Measurements from ENCODE around the gene TNP1.

TNP1 gene

DNA sequence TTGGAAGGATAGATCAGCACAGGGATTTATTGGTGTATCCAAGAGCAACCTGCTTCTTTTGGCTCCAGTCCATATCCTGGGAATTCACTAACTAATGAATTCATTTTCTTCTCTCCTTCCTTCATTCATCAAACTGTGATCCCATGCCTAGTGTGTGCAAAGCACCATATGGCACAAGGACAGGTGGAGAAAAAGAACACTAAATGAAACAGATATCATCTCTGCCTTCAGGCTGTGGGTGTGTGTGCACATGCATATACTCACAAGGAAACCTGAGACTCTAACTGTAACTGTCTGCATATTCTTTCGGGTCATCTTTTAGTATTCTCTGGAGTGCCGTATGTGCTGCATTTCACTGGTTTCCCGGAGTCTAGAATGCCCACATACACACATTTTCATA lies 20.2 kb downstream of the TNP1 start:
- DNase-seq (ENCODE audit: low read depth): no peak

DNA sequence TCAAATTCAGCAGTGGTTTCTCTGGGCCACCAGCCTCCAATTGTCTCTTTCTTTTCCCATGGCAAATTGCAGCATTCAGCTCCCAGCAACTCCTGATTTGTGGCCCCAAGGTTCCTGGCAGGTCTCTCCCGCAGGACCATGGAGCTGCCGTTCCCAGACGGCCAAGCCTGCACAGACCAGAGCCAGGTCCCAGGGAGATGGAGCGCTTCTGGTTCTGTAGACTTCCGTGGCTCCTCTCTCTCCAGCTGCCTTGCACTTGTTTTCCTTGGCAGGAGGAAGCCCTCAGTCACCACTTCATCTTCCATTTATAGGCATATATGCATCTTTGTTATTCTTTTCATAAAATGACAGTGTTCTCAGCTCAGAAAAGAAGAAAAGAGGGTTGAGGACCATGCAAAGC lies 21.7 kb downstream of the TNP1 start:
- DNase-seq (ENCODE audit: low read depth): no peak

DNA sequence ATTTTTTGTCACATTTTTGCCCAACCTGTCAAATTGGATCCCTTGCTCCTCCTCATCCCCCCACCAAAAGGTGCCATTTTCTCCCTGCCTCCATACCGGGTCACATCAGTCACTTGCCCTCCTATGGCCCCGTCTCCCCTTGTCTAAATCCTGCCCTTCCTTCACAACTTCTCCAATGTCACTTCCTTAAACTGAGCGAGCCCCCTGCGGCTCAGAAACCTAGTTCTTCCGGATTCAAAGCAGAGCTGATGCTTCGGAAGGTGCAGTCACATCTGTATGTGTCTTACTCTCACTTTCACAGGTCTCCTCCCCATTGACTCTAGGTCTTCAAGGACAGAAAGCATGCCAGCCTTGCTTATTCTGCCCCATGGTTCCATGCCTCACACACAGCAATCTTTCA lies 22.1 kb downstream of the TNP1 start:
- no peak for DNase-seq (ENCODE audit: low read depth)

DNA sequence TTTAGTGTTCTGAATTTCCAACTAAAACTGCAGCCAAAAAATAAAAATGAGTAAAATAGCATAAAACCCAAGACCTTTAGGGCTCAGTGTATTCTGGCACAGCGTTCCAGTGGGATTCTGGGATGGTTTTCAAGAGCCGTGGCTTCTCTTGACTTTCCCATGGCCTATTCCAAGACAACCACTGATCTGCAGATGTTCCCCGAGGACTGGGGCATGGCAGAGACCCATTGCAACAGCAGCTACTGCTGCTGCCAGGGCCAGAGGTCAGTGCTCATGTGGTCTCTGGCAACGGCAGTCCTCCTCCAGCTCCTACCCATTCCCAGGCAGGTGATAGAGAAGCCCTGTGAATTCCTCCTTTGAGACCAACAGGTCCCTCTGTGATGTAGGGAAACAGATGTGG lies 26.8 kb downstream of the TNP1 start:
- DNase-seq (ENCODE audit: low read depth): no peak

DNA sequence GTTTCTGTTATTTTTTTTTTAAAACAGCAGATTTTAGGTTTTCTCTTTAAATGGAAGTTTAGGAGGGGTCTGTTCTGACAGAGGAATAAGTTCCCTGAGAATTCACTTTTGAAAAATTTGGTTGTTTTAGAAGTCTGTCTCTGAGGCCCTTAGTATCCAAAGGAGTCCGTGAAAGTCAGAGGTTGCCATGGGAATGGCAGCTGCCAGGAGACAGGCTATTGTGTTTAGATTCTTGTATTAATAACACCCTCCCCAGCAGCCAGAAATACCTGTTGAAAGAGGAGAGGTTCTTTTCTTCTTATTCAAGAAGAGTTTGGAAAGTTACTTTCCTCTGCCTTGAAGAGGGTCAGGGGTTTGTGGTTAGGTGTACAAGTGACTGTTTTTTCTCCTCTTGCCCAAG lies 29.5 kb downstream of the TNP1 start:
- DNase-seq (ENCODE audit: low read depth): no peak

DNA sequence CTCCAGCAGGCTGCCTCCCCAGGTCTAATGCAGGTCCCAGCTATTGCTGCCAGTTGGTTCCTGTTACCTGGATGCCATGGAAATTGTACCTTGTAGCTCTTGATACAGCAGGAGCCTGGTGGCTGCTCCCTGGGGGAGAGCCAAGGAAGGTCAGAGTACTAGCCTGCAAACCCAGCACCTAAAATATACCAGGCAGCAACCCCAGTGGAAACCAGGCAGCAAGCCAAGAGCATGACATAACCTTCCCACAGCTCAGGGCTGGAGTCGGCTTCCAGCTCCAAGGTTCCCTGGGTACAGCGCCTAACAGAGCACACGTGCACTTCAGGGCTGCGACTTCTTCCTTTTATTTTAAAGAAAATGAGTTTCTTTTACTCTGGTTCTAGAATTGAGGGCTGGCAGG lies 30.3 kb downstream of the TNP1 start:
- no peak for DNase-seq (ENCODE audit: low read depth)

DNA sequence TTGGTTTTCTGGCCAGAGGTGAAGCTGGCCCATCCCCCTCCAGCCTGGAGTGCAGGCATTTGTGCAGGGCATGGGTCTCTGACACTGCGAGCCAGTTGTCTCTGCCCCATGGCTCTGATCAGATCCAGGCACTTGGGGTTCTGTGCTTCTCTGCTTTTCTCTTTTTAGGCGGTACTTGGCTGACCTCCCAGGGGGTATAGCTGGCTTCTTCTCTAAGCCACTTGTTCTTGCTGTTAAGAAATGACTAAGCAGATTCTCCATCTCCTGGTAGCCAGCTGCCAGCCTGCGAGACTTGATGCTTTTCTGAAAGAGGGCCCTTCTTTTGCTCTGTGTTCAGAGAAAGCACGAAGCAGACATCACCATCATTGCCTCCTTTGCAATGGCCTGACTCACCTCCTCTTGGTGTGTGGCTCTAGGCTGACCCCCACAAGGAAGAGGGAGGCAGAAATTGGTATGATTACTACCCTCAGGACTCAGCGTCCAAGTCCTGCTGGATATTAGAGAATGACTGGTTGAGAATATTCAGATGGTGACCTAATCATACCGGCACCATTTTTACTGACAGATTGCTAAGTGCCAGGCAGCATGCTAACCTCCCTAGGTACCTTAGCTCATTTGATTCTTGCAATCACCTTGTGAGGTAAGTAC lies 32.7 kb downstream of the TNP1 start:
- no peak for DNase-seq (ENCODE audit: low read depth)

DNA sequence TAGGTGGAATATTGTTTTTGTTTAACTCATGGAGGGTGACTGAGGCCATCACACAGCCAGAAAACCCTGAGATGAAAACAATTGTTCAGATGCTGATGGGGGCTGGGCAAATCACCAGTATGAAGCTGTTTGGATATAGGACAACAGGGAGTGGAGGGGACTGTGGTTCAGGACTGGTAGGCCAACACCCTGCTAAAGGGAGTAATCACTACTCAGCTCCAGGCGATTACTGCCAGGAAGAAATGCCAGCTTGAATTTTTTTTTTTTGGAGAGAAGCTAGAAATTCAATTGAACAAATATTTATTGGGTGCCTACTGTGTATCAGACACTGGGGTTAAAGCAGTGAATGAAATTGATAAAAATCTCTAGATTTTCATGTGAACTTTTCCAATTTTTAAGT lies 37.4 kb downstream of the TNP1 start:
- no peak for DNase-seq (ENCODE audit: low read depth)

DNA sequence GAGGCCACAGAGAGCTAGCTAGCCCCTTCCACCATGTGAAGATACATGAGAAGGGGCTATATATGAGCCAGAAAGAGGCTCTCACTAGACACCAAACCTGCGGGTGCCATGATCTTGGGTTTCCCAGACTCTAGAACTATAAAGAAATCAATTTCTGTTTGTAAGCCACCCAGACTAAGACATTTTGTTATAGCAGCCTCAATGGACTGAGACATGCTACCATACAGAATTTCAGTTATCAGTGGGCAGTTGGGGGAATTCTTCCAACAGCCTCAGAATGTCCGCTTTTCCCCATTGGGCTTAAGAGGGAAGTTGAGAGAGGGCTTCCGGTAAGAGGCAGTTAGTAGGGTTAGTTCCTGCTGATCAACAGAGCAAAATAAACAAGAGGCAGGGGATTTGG lies 39.2 kb downstream of the TNP1 start:
- DNase-seq (ENCODE audit: low read depth): no peak

DNA sequence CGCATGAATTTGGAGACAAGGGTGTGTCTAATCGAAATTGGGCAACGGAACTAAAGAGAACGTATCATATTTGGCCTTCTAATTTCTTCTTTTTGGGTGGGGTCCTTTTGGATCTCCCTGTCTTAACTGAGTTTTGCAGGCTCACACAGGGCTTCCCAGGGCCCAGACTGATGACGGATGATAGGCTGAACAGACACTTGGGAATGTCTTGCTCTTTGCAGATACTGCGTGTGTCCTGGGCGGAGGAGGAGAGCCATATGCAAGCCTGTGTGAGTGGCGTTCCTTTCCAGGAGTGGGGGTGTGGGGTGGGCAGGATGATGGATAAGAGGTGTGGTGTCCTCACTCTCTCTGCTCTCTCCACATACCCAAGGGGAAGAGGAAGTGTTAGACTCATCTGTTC lies 40.1 kb downstream of the TNP1 start:
- DNase-seq (ENCODE audit: low read depth): peak; percentile 17

DNA sequence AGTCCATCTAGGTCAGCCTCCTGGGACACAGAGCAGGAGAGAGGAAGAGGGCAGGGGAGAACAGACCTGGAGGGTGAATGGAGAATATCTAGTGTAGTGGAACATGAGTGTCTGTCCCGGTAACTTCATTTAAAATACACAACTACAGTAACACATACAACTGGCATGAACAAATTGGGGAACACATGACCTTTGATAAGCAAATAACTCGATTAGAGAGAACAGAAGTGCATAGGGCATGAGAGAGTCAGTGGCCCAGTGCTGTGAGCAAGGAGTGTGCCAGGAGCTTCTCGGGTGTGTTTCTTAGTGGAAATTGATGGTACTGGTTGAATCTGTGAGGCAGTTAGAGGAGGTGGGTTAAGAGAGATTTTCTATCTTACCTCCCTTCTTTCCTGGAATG lies 40.8 kb downstream of the TNP1 start:
- DNase-seq (ENCODE audit: low read depth): no peak

DNA sequence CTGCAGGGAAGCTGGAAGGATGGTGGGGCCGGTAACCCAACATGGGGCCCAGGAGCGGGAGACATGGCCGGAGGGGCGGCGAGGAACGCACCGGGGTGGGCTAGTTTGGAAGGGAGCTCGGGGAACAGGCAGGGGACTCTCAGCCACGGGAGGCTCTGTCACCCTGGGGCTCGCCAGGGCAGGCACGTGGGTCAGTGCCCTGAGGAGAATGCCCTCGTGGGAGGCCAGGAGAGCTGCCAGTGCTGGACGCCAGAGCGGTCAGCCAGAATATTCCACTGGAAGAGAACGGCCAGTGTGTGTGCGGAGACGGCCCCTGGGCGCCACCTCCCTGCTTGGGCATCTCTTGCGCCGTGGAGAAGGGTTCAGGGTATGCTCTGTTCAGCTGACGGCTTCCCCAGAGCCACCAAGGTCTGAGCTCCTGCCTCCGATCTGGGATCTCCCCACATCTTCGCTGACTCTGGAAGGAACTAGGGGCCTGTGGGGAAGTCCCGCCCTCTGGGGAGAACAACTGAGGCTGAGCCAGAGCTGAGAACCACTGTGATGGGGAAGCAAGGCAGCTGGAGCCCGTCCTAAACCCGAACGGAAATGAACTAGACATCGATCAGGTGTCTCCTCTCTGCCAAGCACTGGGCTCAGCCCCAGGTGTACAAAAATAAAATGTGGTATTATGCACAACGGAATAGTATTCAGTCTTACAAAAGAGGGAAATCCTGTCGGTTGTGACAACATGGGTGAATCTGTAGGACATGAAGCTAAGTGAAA lies 49.3 kb downstream of the TNP1 start:
- DNase-seq (ENCODE audit: low read depth): no peak
